Erythroblast (primary cell): Measurements from ENCODE around the gene STIMATE.

Experiments
- GATA1 ChIP-seq: IDR thresholded peaks from 2 replicates; pipeline ENCODE4 v1.6.1; 2011; ENCODE audit warnings: low read depth, mild to moderate bottlenecking, control low read depth, low read length, moderate library complexity
- POLR2A ChIP-seq: IDR thresholded peaks from 2 replicates; pipeline ENCODE4 v1.6.1; 2011; ENCODE audit warnings: mild to moderate bottlenecking, low read length

DNA sequence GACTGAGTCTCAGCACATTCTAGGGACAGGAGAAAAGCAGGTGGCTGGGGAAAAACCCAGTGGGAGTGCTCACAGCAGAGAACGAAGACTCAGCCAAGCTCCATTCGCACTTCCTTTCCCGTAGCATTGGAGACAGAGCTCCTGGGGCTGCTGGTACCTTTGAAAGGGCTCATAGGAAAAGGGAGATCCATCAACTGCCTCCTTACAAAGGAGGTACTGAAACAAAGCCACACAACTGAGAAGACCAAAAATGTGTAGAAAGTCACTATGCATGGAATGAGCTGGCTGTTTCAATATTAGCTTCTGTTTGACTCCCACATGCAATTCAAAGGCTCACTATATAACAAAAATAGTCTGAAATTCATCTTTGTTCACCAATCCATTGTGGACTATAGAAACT, 16.9 kb downstream of the STIMATE start:
- TF ChIP-seq POLR2A (no peak), GATA1 (no peak)
